GM19397 (cell line): ENCODE results near the gene C6orf89.

ENCODE experiments used
- ATAC-seq: cut with Tn5 transposase; IDR thresholded peaks from one replicate; pipeline ENCODE4 v1.9.1; 2021; ENCODE audit warnings: mild to moderate bottlenecking, moderate library complexity; ENCODE audit not compliant: unreplicated experiment

The C6orf89 gene, protein sequence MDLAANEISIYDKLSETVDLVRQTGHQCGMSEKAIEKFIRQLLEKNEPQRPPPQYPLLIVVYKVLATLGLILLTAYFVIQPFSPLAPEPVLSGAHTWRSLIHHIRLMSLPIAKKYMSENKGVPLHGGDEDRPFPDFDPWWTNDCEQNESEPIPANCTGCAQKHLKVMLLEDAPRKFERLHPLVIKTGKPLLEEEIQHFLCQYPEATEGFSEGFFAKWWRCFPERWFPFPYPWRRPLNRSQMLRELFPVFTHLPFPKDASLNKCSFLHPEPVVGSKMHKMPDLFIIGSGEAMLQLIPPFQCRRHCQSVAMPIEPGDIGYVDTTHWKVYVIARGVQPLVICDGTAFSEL

DNA sequence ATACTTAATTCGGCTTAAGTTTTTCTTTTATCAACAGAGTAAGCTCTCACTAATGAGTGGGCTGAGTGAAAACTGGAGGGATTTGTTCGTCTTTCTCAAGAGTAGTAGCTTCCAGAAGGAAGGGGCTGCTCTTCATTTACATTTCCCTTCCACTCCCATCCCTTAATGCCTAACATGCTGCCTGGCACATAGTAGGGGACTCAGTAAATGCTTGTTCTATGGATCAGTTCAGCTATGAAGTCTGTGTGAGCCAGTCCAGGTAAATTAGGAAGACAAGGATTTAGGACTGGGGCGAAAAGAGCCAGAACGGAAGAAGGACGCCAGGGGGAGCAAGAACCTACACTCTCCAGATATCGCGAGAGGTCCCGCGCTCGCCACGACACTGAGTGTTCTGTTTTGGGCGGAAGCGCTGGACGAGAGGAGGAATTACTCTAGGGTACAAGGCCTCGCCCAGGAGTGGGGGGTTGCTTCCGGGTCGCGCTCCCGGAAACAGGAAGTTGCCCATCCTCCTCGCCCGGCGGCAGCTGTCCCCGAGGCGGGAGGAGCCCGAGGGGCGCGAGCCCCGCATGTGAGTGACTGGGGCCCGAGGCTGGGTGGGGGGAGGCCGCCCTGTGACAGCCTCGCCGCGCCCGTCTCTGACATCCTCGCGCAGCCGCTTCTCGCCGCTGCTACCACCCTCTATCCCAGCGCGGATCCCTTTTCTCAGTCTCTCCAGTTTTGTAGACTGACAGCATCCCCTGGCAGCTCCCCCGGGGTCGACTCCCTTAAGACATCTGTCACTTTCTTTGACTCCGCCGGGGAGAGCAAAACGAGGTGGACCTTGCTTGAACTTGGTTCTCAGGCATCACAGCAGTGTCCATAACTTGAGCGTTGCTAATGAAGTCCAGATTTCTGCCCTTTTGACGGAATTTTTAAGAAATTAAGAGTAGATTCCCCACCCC is at the start of gene C6orf89:
TSS of gene C6orf89 (plus strand) at position 492 of the 941 bp plus-strand sequence. CDS start 13,493 bp downstream, outside the sequence.
- ATAC-seq = peak; percentile 97

DNA sequence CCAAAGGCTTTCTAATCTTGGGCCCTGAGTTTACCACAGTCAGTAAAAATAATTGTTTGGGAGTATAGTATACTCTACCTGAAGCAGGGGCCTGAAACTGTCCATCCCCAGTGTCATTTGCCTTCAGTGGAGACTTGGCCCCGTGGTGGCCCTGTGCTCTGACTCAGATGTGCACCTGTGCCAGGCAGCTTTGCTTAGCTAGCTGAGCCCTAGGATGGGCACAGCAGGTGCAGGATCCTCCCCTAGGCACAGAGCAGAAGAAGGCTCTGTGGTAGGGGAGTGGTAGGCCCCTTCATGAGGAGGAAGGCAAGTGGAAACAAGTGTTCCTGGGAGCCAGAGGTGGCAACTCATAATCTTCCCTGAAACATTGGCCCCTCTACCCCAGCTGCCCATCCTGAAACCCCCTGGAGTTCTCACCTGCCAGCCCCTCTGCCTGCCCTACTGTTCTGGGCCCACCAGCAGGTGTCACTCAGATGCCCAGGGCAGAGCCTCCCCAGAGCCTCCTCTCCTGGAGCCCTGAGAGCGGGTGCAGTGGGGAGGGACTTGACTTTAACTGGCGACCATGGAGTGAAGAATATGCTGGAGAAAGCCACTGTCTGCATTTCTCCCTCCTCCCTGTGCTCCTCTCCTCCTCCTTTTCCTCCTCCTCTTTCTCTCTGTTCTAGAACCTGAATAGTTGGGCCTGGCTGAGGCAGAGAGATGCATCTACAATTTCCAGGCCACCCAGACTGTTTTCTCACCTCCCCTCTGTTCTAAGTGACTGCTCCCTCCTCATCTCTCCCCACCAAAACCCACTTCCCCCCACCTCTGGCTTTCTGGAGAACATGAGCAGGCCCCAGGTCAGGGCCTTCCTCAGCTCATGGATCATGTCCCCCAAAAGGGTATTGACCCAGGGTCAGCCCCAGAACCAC is 49.4 kb upstream of the C6orf89 start:
- no peak for ATAC-seq

DNA sequence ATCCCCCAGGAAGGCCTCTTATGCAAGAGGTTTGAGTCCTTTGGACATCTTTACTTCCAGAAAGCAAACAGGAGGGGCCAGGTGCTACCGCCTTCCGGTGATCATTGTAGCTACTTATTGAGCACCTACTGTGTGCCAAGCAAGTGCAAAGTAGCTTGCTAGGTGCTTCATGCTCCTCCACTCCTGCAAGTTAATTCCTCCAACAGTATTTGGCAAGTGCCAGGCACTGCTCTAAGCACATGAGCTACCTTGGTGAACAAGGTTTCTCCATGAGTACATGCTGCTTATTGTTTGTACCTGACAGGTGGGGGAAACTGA is 48.8 kb upstream of the C6orf89 start:
- ATAC-seq = no peak

DNA sequence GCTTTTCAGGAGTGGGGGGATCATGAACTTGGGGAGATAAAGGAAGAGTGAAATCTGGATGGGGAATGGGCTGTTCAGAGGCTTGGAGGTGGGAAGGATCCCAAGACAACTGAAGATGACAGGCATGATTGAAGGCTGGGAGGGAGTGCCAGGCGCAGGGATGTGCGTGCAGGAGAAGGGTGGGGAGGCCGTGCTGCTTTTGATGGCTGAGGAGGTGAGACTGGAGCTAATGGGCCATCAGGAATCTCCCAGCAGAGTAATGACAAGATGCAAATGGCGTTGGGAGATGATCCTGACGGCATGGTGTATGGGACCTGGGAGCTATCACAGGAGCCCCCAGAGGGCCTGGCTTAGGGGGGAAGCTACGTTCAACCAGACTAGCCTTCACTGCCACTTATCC is 48.1 kb upstream of the C6orf89 start:
- ATAC-seq = no peak

DNA sequence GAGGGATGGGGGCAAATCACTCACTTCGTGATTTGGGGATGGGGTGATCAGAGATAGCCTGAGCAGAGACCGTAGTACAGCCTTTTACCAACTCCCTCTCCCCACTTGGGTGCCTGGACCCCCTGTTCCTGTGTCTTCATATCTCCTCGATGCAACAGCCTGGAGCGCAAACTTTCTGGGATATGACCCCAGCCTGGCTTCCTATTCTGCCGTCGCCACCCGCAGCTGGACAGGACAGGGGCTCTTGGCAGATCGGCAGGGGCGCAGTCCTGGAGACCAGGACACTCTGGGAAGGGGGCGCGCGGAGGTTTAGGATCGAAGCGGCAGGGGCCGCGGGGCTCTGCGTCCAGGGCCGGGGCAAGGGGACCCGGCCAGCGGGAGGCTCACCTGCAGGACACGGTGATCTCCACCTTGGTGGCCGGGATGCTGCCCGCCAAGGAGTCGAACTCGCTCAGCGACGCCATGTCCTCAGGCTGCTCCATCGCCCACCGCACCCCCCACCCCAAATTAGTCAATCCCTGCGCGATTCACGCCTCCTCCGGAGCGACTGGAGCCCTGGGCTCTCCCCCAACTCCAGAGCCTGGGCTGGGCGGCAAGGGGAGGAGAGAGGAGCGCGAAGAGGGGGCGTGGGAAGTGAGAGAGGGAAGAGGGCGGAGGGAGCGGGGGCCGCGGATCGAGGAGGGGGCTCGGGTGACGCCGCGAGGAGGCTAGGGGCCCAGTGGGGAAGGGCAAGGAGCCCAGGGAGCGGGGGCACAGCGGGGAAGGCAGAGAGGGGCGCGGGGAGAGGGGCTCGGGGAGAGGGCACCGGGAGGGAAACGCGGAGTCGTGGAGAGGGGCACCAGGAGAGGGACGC is 46.6 kb upstream of the C6orf89 start, which contains the start of gene CPNE5:
TSS of gene CPNE5 (minus strand) at position 549 of the 853 bp plus-strand sequence. CDS start at position 482, 67 bp downstream.
- ATAC-seq = no peak

DNA sequence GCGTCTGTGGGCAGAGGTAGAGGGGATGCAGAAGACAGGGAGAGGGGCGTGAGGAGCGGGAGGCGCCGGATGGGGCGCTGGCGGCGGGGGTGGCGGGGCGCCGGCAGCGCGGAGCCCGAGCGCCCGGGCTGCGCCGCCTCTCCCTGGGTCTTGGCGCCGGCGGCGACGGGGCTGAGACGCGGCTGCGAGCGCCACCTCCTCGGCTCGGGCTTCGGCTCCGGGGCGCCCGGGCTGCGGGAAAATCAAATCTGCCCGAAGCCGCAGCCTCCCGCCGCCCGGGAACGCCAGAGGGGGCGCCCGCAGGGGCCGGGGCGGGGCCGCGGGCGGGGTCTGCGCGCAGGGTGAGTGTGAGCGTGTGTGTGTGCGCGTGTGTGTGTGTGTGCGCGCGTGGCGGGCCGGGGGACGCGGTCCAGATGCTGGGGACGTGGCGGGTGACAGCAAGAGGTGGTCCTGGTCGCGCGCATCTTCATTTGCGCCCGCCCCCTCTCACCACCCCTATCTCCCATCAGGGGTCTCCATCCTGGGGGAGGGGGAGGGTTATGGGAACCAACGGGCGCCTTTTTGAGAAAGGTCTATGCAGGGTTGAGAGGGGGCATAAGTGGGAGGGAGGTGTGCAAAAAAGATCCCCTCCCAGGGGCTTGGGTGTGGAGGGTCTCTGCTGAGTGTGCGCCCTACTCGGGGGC is 45.9 kb upstream of the C6orf89 start:
- ATAC-seq = no peak

DNA sequence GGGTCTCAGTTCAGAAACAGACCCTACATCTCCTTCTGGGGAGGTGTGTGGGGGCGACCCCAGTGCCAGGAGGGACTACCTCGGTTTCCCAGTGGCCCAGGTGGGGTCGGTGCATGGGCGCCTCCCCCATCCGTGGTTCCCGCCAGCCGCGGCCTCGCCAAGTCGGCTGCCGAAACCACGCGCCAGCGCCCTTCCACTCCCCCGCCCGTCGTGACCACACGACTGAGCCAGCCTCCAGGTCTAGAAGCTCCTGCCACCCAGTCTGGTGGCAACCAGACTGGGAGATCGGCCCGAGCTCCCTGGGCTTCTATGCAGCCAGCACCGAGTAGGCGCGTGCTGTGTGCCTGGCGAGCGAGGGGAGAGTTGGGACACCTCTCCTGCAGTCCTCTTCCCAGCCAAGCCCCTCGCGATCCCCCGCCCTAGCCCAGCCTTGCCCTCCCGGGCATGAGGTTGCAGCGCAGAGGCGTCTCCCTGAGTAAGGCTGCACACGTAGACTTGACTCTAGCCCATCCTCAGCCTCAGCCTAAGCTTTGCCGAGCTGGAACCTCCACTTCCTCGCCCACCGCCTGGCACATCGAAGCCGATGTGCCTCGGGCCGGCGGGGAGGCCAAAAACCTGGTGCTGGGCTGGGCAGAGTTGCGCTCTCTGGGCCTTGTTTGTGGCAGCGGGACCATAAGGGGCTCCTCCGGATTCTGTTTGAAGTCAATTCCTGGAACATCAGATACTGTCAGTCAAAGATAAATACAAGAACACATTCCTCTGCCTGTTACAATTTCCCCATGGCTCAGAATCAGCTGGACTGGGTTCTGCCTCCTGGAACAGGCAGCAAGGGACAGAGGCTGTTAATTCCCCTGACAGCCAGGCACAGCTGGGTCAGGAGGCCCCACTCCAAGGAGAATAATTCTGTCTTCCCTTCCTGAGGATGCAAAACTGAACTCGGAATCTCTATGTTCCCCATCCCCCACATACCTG is 45.0 kb upstream of the C6orf89 start:
- ATAC-seq = no peak

DNA sequence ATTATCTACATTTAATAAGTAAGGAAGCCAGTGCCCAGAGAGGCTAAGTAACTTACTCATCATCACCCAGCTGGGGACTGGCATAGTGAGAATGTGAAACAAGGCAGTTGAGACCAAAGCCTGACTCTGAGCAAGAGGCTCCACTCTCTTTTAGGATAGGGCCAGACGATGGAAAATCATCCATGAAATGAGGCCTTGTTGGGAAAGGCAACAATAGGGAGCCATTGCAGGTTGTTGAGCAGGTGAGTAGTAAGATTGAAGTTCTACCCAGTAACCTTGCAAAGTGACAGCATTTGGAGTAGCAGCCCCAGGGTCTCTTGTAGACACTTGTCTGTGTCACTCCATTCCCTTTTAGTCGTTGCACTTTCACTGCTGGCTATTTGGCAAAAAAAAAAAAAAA is 44.0 kb upstream of the C6orf89 start:
- ATAC-seq = no peak

DNA sequence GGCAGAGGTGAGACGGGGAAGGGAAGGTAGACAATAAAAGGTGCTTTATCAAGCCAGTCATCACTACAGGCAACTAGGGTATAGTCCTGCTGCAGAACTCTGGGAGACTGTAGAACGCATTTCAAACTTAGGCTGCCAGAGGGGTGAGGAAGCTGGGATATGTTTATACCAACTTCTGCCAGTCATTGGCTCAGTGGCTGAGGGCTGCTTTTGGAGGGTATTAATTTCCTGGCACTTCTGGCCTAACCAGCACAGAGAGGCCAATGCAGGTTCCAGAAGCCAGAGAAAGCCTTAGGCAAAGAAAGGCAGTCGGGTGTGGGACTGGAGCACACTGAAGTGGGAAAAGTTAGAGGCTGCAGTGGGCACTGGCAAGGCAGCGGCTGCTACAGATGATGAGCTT is 42.6 kb upstream of the C6orf89 start:
- ATAC-seq = no peak

DNA sequence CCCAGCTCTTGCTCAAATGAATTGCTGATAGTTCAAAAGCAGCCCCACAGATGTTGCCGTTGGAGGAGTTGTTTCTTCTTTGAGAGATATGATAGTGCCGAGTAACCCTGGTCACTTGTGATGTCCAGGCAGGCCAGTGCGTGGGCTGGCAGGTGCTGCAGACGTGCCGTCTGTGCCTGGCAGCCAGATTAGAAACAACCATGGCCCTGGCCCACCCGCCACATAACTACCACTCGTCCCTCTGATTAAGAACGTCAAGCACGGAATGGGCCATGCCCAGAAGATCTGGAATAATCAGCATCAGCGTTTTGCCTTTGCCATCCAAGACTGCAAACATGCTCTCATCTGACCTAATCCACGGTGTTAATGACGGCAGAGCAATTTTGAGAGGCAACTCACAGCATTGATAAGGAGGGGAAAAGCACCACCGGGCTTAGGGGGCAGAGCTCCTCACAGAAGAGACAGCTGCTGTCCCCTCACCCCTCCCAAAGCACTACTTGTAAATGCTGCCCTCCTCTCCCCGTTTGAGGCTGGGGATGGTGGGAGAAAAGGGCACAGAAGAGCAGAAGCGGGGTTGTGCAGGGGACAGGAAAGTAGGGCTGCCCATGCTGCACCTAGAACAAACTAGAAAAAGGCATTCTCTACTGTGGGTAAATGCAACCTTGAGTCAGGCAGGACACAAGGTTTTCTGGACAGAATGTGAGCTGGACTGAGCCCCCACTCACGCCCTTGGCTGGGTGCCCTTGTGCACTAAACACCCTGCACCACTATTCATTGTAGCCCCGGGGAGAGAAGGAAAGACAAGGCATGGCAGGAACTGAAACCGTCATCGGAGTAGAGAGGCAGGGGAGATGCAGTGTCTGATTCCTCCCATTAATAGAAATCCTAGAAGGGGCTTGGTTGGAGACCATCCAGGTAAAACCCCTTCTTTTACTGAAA is 41.3 kb upstream of the C6orf89 start:
- no peak for ATAC-seq

DNA sequence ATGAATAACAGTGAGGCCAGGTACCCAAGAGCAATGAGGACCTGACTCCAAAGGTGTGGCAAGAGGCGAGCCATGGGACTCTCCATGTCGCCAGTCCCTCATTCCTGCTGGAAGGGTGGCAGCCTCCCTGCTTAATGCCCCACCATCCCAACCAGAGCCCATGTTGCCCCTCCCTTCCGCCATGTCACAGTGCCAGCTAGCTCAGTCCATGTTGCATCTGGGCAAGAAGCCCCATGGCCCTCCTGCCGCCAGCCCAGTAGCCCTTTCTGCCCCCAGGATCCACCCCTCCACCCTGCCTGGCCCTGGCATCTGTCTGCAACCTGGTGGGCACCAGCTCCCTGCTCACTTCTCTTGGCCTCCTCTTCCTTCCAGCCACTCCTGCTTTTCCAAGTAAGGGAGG is 40.5 kb upstream of the C6orf89 start:
- ATAC-seq = no peak

DNA sequence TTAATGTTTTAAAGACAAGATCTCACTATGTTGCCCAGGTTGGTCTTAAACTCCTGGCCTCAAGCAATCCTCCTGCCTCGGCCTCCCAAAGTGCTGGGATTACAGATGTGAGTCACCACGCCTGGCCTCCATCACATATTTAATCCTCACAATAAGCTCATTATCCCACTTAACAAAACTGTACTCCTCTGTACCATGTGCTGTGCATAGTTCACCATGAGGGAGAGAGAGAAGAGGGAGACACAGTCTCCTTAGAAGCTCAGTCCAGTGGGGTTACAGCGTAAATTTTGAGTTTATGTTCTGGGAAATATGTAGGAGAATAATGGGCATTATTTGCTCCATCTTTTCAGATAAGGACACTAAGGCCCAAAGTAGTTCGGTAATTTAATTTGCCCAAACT is 38.6 kb upstream of the C6orf89 start:
- ATAC-seq = no peak

DNA sequence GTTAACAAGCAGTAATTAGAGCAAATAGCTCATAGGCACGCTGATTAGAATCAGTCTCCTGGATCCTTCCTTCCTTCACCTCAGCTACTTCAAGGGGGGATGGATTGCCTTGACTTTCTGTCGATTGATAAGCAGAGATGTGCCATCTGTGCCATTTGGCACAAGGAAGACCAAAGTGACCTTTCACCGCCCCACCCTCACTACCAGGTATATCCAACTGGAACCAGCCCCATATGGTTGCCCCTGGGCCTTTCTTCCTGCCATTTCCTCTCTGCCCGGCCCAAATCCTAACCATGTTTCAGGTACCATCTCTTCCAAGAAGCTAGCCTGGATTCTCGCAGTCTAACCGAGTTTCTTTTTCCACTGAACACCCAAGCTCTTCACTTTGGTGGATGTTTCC is 37.8 kb upstream of the C6orf89 start:
- no peak for ATAC-seq

DNA sequence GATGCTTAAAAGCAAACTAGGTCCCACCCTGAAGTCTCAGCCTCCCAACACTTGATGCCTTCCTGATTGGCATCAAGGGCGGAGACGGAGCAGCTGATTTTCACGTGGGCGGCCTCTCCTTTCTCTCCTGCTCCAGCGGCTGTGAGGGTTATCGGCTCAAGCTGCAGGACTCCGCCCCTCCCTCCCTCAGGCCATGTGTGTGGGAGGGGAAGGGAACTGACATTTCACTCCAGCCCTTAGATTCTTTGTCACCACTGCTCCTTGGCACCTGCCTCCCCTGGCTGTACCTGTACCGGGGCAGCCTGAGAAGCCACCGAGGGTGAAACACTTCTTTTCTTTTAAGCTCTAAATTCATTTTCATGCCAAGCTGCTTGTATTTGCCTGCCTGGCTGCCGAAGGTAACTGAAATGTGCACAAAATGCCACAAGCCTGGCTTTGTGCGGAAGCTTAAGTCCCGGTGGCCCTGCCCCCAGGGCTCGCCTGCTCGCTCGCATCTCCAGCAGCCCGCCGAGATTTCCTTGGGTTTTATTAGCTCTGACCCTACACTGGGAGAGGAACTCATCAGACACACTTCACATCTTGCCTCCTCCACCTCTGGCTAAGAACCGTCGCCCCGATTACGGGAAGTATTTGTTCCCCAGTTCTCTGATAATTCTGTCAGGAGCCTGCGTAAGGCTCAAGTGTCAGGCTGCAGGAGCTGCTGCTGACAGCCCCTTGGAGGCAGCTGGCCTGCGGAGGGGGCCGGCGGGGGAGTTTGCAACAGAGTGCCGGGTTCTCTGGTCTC is 36.9 kb upstream of the C6orf89 start:
- ATAC-seq = no peak

DNA sequence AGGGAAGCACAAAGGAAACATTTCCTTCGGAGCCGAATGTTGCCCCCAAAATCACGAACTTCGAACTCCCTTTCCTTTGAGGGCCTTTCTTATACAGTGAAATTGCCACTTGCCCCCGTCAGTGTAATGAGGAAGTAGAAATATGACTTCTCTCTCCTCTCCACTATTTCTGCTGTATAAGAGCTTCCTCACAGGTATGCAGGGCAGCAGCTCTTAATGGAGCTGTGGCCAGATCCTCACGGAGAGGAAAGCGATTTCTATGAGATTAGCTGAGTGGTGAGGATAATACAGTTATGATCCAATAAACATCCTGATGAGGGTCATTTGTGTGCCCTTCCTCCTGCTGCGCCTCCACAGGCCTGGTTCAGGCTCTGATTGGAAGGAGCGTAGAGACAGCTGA is 35.7 kb upstream of the C6orf89 start:
- no peak for ATAC-seq

DNA sequence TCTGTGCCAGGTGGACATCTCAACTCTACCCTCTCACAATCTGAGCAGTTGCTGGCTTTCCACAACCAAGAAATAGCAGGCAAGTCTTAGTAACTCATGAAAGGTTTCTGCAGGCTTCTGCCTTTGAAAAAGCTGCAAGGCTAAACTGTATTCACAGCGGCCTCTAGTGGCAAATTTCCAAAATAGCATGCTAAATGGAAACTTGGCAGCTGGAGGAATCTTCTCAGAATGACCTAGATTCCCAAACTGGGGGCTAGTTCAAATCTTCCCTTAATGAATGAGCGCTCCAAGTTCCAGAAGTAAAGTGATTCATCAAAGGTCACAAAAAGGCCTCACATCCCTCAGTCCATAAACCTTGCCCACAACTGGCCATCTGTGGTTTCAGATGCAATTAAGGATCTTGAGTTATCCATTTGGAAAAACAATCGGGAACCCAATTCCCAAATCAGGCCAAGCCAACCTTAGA is 34.6 kb upstream of the C6orf89 start:
- ATAC-seq = no peak
